Neural progenitor cell (in vitro differentiated cells): ENCODE measurements around the gene CRMP1.

ENCODE experiments used
- CTCF ChIP-seq: fragments of 200-600 bp; sonication (generic); IDR thresholded peaks from 2 replicates; pipeline ENCODE4 v1.5.1; 2017; ENCODE audit warnings: antibody characterized with exemption, mild to moderate bottlenecking
- EZH2 ChIP-seq: fragments of 200-600 bp; sonication (generic); IDR thresholded peaks from 2 replicates; pipeline ENCODE4 v1.6.1; 2017; ENCODE audit warnings: antibody characterized with exemption, mild to moderate bottlenecking, moderate library complexity
- EZH2phosphoT487 ChIP-seq: fragments of 200-600 bp; sonication (generic); IDR thresholded peaks from 2 replicates; pipeline ENCODE4 v1.6.1; 2017; ENCODE audit warnings: antibody characterized with exemption

GRCh38 chr4:5913454-5913853 is 20.6 kb upstream of the CRMP1 start:
- TF ChIP-seq CTCF, result no peak
- TF ChIP-seq EZH2, result no peak
- no peak for TF ChIP-seq EZH2phosphoT487
